Inflammatory macrophage (primary cell): Measurements from ENCODE around the gene NELL2.
"Not testable (repeated sequence)": the region's sequence is repeated elsewhere in the genome, so short reads cannot be mapped to it uniquely, and the experiment has no call there.

ENCODE experiments used
- DNase-seq, 2 donors: peaks; one replicate each; pipeline ENCODE4 v3.0.0-alpha.2; 2020 to 2022
- total RNA-seq, 18 experiments: gene quantifications; one replicate each; lab custom pipeline; 2026; ENCODE audit warnings: mixed read lengths in 6 of 18, inconsistent platforms in 2 of 18; lab: John Stamatoyannopoulos, UW

The NELL2 gene
- 0 to 0.16 (median 0.05) reads per million in 18 experiments for total RNA-seq

GRCh38 chr12:44875954-44876543 lies at the start of gene NELL2:
Gene NELL2 (minus strand): TSS chr12:44876315. CDS start chr12:44875869, 446 bp downstream.
- no peak for DNase-seq

- DNase-seq, result no peak
These were observed 45.6 kb upstream of the NELL2 start for GRCh38 chr12:44921736-44922135.

- no peak for DNase-seq
These were observed 41.0 kb upstream of the NELL2 start for GRCh38 chr12:44917141-44917540.

GRCh38 chr12:44915958-44916357 lies 39.8 kb upstream of the NELL2 start:
- DNase-seq, result no peak

DNA sequence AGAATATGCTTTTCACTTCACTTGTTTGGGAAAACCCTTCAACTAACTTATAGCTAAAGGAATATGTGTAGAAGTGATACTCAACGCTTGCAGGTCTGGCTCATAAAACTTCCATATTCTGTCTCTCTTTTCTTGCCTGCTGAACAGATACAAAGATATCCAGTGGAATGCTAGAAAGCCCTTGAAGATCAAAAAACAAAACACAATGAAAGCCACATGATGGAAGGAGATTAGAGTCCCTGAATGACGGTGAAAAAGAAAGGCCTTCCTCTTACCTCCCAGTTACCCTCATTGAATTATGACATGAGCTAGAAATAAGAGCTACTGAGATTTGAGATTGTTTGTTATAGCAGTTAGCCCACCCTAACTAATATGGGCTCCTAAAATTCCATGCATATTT lies 28.2 kb upstream of the NELL2 start:
- DNase-seq, result no peak

DNA sequence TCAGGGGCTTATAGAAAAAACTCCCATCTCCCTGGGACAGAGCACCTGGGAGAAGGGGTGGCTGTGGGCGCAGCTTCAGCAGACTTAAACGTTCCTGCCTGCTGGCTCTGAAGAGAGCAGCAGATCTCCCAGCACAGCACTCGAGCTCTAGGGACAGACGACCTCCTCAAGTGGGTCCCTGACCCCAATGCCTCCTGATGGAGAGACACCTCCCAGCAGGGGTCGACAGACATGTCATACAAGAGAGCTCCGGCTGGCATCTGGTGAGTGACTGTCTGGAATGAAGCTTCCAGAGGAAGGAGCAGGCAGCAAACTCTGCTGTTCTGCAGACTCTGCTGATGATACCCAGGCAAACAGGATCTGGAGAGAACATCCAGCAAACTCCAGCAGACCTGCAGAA lies 22.0 kb upstream of the NELL2 start:
- not testable (repeated sequence) for DNase-seq

- DNase-seq, result no peak
These were observed 13.8 kb upstream of the NELL2 start for GRCh38 chr12:44889926-44890325.

- no peak for DNase-seq
These were observed 13.0 kb upstream of the NELL2 start for GRCh38 chr12:44889162-44889561.

DNA sequence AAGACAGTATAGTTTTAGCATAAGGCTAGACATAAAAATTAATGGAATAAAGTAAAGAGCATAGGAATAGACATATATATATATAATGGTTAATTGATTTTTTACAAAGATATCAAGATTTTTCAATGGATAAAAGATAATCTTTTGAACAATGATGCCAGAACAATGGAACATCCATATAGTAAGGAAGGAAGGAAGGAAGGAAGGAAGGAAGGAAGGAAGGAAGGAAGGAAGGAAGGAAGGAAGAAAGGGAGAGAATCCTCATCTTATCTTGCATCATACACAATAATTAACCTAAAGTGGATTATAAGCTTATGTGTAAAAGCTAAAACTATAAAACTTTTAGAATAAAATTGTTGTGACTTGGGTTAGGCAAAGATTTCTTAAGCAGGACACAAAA lies 9.8 kb upstream of the NELL2 start:
- no peak for DNase-seq

DNA sequence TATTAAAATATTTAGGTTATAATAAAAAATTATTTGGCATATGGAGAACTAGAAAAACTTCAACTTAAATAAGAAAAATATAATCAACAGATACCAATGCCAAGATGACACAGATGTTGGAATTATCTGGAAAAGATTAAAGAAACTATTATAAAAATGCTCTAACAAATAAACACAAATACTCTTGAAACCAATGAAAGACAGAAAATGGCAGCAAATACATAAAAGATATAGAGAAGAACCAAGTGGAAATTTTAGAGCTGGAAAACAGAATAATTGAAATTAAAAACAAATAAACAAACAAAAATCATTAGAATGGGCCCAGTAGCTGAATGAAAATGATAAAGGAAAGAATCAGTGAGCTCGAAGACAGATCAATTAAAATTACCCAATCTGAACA lies 5.1 kb upstream of the NELL2 start:
- DNase-seq, result no peak

- no peak for DNase-seq
These were observed 662 bp upstream of the NELL2 start for GRCh38 chr12:44876544-44877410.

DNA sequence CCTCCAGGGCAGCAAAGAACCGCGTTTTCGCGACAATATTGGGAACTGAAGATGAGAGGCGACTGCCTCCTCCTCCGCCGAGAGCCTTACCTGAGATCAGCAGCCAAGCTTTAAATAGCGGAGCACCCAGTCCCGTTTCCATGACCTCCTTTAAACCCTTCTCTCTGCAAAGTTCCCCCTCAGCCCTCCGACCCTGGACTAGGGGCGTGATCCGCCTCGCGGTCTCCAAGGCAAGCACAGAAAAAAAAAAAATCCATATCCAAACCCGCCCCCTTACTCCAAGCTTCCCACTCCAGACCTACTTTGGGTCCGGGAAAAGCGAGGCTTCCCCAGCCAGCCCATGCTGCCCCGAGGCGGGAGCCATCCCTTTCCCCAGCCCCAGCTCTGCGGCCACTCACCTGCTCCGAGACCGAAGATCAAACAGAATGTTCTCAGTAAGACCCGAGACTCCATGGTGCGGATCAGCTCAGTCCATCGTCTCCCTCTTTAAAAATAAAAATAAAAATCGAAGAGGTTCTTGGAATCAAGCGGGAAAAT lies 630 bp downstream of the NELL2 start:
- DNase-seq, result no peak

- no peak for DNase-seq
These were observed 1.1 kb downstream of the NELL2 start for GRCh38 chr12:44874981-44875416.

GRCh38 chr12:44873898-44874297 lies 2.2 kb downstream of the NELL2 start:
- DNase-seq, result no peak

- no peak for DNase-seq
These were observed 6.6 kb downstream of the NELL2 start for GRCh38 chr12:44869503-44869902.

GRCh38 chr12:44863867-44864266 lies 12.2 kb downstream of the NELL2 start:
- DNase-seq, result no peak

GRCh38 chr12:44859998-44860689 lies 16.0 kb downstream of the NELL2 start:
- no peak for DNase-seq

DNA sequence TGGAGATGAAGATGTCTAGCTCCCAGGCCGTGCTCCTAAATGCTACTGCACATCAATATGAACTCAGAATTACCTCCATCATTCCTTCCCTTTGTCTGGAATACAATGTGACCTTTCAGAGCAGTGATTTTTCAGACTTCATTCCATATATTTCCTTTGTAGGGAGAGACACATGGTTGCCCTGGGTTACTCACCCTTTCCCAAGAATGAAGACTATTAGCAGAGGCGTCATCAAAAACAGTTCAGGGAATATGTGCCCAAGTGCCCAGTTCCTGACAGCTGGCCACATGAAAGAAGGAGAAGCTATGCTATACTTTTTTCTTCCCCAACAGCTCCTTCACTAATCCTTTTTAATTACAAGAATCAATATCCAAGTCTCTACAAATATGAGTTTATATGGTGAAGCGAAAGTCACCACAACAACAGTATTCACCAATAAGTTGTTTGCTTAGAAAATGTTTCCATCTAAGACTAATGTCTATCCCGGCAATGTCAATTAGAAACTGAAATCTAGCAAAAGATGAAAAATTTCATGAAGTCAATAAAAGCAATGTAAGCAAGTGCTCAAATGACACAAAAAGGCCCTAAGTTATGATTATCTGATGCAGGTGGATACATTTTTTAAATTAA lies 17.8 kb downstream of the NELL2 start:
- DNase-seq, result no peak

DNA sequence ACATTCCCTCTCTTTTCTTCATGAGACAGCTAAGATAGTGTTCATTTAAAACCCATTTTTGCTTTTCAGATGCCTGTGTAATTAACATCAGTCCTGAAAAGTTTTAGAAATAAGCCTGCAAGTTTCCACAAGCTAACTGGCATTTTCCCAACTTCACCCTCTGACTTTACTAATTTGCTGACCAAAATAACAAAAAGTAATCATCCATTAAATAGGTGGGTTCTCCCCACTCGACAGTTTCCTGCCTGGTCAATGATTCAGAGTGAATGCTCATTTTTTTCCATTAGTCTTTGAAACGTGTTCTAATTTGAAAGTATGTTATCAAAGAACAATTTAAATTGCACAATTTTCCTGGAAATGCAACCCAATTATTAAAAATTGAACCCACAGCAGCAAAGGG lies 23.6 kb downstream of the NELL2 start:
- no peak for DNase-seq

DNA sequence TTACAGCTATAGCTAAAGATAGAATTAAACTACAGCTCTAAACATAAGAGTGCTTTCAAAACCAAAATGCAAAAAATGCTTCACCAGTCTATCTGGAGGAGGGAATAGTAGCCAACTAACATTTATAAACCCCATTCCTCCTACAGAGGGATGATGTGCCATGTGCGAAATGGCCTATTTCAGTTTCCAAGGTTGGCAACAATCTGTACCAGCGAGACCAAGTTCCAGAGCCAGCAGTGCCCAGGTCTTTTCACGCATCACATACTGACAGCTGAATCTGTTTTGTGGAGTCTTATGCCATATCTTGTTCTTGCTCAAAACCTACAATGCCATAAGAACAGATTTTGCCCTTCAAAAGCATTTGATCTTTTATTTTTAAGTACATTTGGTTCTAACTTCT lies 24.5 kb downstream of the NELL2 start:
- DNase-seq, result no peak

DNA sequence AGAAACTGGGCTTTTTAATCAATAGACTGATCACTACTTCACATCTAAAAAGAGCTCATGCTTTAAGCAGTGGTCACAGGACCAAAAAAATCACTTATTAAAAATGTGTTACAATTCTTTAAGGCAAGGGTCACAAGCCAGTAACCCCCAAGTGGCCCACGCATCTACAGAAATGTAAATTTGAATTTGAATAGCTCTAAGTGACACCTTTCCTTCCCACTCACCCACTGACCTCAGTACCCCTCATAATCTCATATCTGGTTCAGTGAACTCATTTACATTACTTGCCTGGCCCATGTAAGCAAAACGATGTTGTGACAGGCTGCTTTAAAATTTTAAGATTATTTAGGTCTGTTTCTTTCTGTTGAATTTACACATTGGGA lies 27.4 kb downstream of the NELL2 start:
- DNase-seq, result no peak

GRCh38 chr12:44847888-44848702 lies 28.0 kb downstream of the NELL2 start:
- DNase-seq, result no peak
